Kasumi-1 (cell line): ENCODE results near the gene CEBPE.

Experiments
- DNase-seq, 2 experiments: peaks; one replicate each; lab custom pipeline; 2025; lab: John Stamatoyannopoulos, UW

The CEBPE gene

GRCh38 chr14:23118506-23119362 is at the start of gene CEBPE:
Gene CEBPE (minus strand): TSS chr14:23119255. CDS start chr14:23119091, 164 bp downstream.
- peak; percentile 88 to 89 for DNase-seq

- DNase-seq, result no peak
Measured at GRCh38 chr14:23168246-23168645, 49.2 kb upstream of the CEBPE start.

GRCh38 chr14:23167116-23167847 is 48.2 kb upstream of the CEBPE start:
- no peak for DNase-seq

GRCh38 chr14:23164949-23165348 is 45.9 kb upstream of the CEBPE start:
- no peak for DNase-seq

- no peak for DNase-seq
Measured at GRCh38 chr14:23164250-23164649, 45.2 kb upstream of the CEBPE start.

GRCh38 chr14:23163830-23164229 is 44.8 kb upstream of the CEBPE start:
- DNase-seq, result no peak

GRCh38 chr14:23162800-23163199 is 43.7 kb upstream of the CEBPE start:
- peak; percentile 45 to 64 for DNase-seq

- no peak for DNase-seq
Measured at GRCh38 chr14:23162005-23162404, 43.0 kb upstream of the CEBPE start.

- peak in 1 of 2 experiments; percentile 14 for DNase-seq
Measured at GRCh38 chr14:23160924-23161522, 42.0 kb upstream of the CEBPE start.

- DNase-seq, result no peak
Measured at GRCh38 chr14:23159532-23159931, 40.5 kb upstream of the CEBPE start.

- DNase-seq, result no peak
Measured at GRCh38 chr14:23158779-23159178, 39.7 kb upstream of the CEBPE start.

- DNase-seq, result no peak
Measured at GRCh38 chr14:23154964-23155587, 36.0 kb upstream of the CEBPE start.

- no peak for DNase-seq
Measured at GRCh38 chr14:23153851-23154796, 35.1 kb upstream of the CEBPE start.

- DNase-seq, result no peak
Measured at GRCh38 chr14:23151342-23151741, 32.3 kb upstream of the CEBPE start.

- DNase-seq, result no peak
Measured at GRCh38 chr14:23149745-23150144, 30.7 kb upstream of the CEBPE start.

GRCh38 chr14:23148591-23149249 is 29.7 kb upstream of the CEBPE start:
- no peak for DNase-seq

GRCh38 chr14:23147676-23148075 is 28.6 kb upstream of the CEBPE start:
- DNase-seq, result no peak

GRCh38 chr14:23146980-23147379 is 27.9 kb upstream of the CEBPE start:
- DNase-seq, result no peak

- DNase-seq, result no peak
Measured at GRCh38 chr14:23146351-23146910, 27.4 kb upstream of the CEBPE start.

GRCh38 chr14:23145794-23146350 is 26.8 kb upstream of the CEBPE start:
- DNase-seq, result no peak
